Uterus (tissue), 4 donors: ENCODE data around the gene TMEM61. TPM values are rescaled to one million over a fixed set of nuclear protein-coding genes. Genes with fewer than 3 reads are reported as not detected.

ENCODE experiments used
- DNase-seq, 2 donors: peaks; one replicate each; pipeline ENCODE4 v3.0.0-alpha.2; 2019 to 2020
- H3K27ac ChIP-seq, 2 donors: fragments of 200-600 bp; sonication (generic); 1 replicate in 1 of 2; 2 replicates in 1 of 2; pipeline ENCODE4 v1.5.1; 2016 to 2018
- H3K27me3 ChIP-seq, 2 donors: fragments of 200-600 bp; sonication (generic); one replicate each; pipeline ENCODE4 v1.5.1; 2018 to 2019; ENCODE audit warnings: control low read depth in 1 of 2
- H3K36me3 ChIP-seq, 2 donors: fragments of 200-600 bp; sonication (generic); one replicate each; pipeline ENCODE4 v1.5.1; 2019; ENCODE audit warnings: control low read depth in 1 of 2
- H3K4me1 ChIP-seq, 2 donors: fragments of 200-600 bp; sonication (generic); one replicate each; pipeline ENCODE4 v1.5.1; 2018 to 2019; ENCODE audit warnings: control low read depth in 1 of 2
- H3K4me3 ChIP-seq, 2 donors: fragments of 200-600 bp; sonication (generic); 1 replicate in 1 of 2; 2 replicates in 1 of 2; pipeline ENCODE4 v1.5.1; 2018 to 2019; ENCODE audit warnings: mild to moderate bottlenecking in 1 of 2
- H3K9me3 ChIP-seq, 2 donors: fragments of 200-600 bp; sonication (generic); one replicate each; pipeline ENCODE4 v1.5.1; 2019; ENCODE audit warnings: control low read depth in 1 of 2
- POLR2A ChIP-seq, 2 donors: fragments of 450-650 bp; IDR thresholded peaks; one replicate each; pipeline ENCODE4 v1.6.1; 2016; ENCODE audit warnings: antibody characterized with exemption in 2 of 2, mild to moderate bottlenecking in 1 of 2, moderate library complexity in 1 of 2
- intact Hi-C: fragments of 100-400 bp; cut with DNase I; formaldehyde crosslinking; loops from one replicate; pipeline ENCODE4 v1.15.1; 2023; ENCODE audit warnings: low total_unique reads
- total RNA-seq, 4 donors: library from RNA; depleted of rRNA in 3 of 4; stranded (reverse); fragments of >200 nt in 3 of 4; gene quantifications; one replicate each; pipeline versions ENCODE4 v1.1.0 to v1.2.4, GENCODE V29; 2014 to 2023
- TF ChIP-seq, protein P1 (sequence below), 4 experiments: fragments of 200-600 bp in 2 of 4; fragments of 450-650 bp in 2 of 4; sonication (generic) in 2 of 4; IDR thresholded peaks; one replicate each; pipeline ENCODE4 v1.5.1; 2016 to 2019; ENCODE audit warnings: antibody characterized with exemption in 4 of 4, mild to moderate bottlenecking in 2 of 4, moderate library complexity in 1 of 4
- donor health status: DM: yes; HTN: yes; CAD: no.

TMEM61 gene
- total RNA-seq, 4 donors from 2014 or later, result 0.35 TPM; not detected in 3

DNA sequence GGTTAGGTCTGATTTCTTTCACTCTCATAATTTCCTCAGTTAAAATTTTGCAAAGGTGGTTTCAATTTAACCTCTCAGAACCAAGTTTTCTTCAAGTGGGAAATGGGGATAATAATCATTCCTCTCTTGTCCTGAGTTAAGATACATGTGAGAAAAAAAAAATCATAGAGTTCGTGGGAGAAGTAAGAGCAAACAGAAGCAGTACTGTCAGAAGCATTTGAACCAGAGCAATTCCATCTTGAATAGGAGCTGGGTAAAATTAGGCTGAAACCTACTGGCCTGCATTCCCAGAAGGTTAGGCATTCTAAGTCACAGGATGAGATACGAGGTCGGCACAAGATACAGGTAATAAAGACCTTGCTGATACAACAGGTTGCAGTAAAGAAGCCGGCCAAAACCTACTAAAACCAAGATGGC is 28.6 kb upstream of the TMEM61 start:
- Histone ChIP-seq H3K27ac (no peak overlapping the region), H3K27me3 (no peaks in the 10 kb centered on the region), H3K4me1 (no peaks in the 10 kb centered on the region), H3K36me3 (no peaks in the 10 kb centered on the region), H3K9me3 (no peaks in the 10 kb centered on the region), H3K4me3 (no peak overlapping the region)
- intact Hi-C loops, result no loop called here
- TF ChIP-seq, protein P1, sequence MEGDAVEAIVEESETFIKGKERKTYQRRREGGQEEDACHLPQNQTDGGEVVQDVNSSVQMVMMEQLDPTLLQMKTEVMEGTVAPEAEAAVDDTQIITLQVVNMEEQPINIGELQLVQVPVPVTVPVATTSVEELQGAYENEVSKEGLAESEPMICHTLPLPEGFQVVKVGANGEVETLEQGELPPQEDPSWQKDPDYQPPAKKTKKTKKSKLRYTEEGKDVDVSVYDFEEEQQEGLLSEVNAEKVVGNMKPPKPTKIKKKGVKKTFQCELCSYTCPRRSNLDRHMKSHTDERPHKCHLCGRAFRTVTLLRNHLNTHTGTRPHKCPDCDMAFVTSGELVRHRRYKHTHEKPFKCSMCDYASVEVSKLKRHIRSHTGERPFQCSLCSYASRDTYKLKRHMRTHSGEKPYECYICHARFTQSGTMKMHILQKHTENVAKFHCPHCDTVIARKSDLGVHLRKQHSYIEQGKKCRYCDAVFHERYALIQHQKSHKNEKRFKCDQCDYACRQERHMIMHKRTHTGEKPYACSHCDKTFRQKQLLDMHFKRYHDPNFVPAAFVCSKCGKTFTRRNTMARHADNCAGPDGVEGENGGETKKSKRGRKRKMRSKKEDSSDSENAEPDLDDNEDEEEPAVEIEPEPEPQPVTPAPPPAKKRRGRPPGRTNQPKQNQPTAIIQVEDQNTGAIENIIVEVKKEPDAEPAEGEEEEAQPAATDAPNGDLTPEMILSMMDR (IDR thresholded peaks at IDR 0.05), result no peak
- TF ChIP-seq POLR2A (IDR thresholded peaks at IDR 0.05), result no peak
- DNase-seq, result no peak

DNA sequence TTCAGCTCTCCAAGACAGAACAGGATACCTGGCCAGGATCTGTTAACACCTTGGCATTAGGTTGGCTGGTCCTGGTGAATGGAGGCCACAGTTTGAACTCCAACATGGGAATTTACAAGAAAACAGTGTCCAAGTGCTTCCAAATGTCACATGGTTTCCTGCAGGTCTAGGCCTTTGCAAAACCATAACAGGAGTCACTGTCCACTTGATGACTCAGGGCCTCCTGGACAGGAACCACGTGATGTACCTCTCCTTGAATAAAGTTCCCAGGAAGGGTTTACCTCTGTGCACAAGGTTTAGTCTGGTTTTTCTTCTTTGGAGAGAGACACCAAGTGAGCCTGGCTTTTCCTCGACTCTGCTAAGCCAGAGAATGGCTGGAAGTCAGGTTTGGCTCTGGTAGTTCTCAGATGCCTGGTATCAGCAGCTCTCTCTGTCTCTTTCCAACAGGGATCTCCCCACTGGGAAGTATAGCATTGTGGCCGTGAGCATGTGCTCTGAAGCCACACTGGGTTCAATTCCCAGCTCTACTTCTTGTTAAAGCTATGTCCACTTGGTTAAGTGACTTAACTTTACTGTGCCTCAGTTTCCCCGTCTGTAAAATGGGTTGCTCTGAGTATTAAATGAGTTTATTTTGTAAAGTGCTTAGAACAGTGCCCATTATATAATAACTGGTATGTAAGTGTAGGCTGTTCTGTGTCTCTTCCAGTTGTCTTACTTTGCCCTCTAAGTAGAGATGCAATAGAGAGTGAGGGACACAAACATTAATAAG is 27.3 kb upstream of the TMEM61 start:
- Histone ChIP-seq H3K4me3 (no peak overlapping the region), H3K4me1 (no peaks in the 10 kb centered on the region), H3K36me3 (no peaks in the 10 kb centered on the region), H3K27me3 (no peaks in the 10 kb centered on the region), H3K9me3 (no peaks in the 10 kb centered on the region), H3K27ac (no peak overlapping the region)
- intact Hi-C loops, result no loop called here
- DNase-seq, result no peak
- TF ChIP-seq, protein P1 (IDR thresholded peaks at IDR 0.05), result no peak
- TF ChIP-seq POLR2A (IDR thresholded peaks at IDR 0.05), result no peak

DNA sequence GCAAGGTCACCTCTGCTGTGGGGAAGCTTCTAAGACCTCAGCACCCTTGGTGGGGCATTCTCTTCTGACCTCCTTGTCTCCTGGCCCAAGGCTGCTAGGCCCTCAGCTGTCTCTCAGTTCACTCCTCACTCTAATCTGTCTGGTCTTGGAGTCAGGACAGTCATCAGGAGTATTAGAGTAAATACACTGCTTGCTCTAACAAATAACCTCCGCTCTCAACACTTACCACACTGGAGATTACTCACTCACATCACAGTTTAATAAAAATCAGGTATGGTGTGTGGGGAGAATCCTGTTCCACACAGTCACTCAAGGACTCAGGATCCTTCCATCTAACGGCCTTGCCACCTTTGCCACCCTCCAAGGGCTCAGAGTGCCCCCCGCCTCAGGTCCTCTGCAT is 26.6 kb upstream of the TMEM61 start:
- DNase-seq, result no peak
- no peak for TF ChIP-seq POLR2A (IDR thresholded peaks at IDR 0.05)
- TF ChIP-seq, protein P1 (IDR thresholded peaks at IDR 0.05), result no peak
- intact Hi-C loops, result no loop called here
- H3K4me1 ChIP-seq, result no peaks in the 10 kb centered on the region
- no peak overlapping the region for H3K4me3 ChIP-seq
- no peaks in the 10 kb centered on the region for H3K27me3 ChIP-seq
- no peaks in the 10 kb centered on the region for H3K36me3 ChIP-seq
- no peak overlapping the region for H3K27ac ChIP-seq
- no peaks in the 10 kb centered on the region for H3K9me3 ChIP-seq

DNA sequence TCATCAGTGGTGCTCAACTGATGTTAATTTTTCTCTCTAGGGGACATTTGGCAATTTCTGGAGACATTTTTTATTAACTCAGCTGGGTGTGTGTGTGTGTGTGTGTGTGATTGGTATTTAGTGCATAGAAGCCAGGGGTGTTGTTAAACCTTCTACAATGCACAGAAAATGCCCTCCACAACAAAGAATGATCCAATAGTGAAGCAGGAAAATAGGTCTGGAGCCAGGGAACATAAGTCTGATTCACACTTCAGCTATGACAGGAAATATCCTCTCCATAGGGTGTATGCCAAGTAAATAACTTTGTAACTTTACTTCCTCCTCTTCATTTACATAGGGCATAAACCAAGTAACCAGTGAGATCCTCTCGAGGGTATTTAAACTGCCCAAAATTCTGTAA is 25.1 kb upstream of the TMEM61 start:
- intact Hi-C loops, result no loop called here
- Histone ChIP-seq H3K9me3 (no peaks in the 10 kb centered on the region), H3K27ac (no peak overlapping the region), H3K4me1 (no peaks in the 10 kb centered on the region), H3K4me3 (no peak overlapping the region), H3K36me3 (no peaks in the 10 kb centered on the region), H3K27me3 (no peaks in the 10 kb centered on the region)
- DNase-seq, result no peak
- TF ChIP-seq, protein P1 (IDR thresholded peaks at IDR 0.05), result no peak
- TF ChIP-seq POLR2A (IDR thresholded peaks at IDR 0.05), result no peak

DNA sequence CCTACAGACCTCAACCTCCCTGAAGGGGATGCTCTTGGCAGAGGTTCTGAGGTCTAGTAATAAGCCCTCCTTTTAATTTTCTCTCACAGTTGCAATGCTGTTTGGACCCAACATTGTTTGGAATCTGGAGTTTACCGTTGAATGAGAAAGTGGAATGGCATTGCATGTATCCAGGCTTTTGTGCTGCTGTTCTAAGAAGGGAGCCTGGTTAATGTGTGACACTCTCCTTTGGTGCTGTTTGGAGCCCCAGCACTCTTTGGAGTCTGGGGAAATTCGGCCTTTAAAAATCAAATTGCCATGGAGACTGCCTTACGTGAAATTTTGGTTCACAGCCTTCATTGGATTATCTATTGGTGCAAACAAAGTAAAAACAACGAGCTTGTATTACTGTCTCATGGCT is 23.7 kb upstream of the TMEM61 start:
- Histone ChIP-seq H3K27me3 (no peaks in the 10 kb centered on the region), H3K36me3 (no peaks in the 10 kb centered on the region)
- intact Hi-C loops, result no loop called here

More for the DNA sequence above, 23.7 kb upstream of the TMEM61 start:
- no peak overlapping the region for H3K4me3 ChIP-seq
- H3K27ac ChIP-seq, result no peak overlapping the region
- no peaks in the 10 kb centered on the region for H3K9me3 ChIP-seq
- no peaks in the 10 kb centered on the region for H3K4me1 ChIP-seq
- no peak for DNase-seq
- no peak for TF ChIP-seq POLR2A (IDR thresholded peaks at IDR 0.05)
- TF ChIP-seq, protein P1 (IDR thresholded peaks at IDR 0.05), result no peak
